IPS DF 19.7 (cell line): ENCODE measurements around the gene CALN1.
A peak's percentile ranks its signal among the peaks of the same experiment; 100 is the strongest.
"Not testable (repeated sequence)": the region's sequence is repeated elsewhere in the genome, so short reads cannot be mapped to it uniquely, and the experiment has no call there.

Experiments used
- DNase-seq: peaks from one replicate; pipeline ENCODE4 v3.0.0-alpha.2; 2013; ENCODE audit warnings: low read depth, low spot score

CALN1 gene

GRCh38 chr7:71752171-71752935, 659.8 kb downstream of the CALN1 start:
- DNase-seq = no peak

- DNase-seq = no peak
Measured at GRCh38 chr7:71750290-71750689, 661.8 kb downstream of the CALN1 start.

- DNase-seq = no peak
Measured at GRCh38 chr7:71746006-71746405, 666.1 kb downstream of the CALN1 start.

GRCh38 chr7:71740174-71740560, 672.0 kb downstream of the CALN1 start:
- DNase-seq = no peak

GRCh38 chr7:71739520-71740173, 672.5 kb downstream of the CALN1 start:
- DNase-seq = peak; percentile 71

- not testable (repeated sequence) for DNase-seq
Measured at GRCh38 chr7:71737931-71738540, 674.1 kb downstream of the CALN1 start.

GRCh38 chr7:71735961-71736556, 676.1 kb downstream of the CALN1 start:
- DNase-seq = no peak

- DNase-seq = peak; percentile 75
Measured at GRCh38 chr7:71733107-71733870, 678.8 kb downstream of the CALN1 start.

- DNase-seq = no peak
Measured at GRCh38 chr7:71731740-71732139, 680.4 kb downstream of the CALN1 start.
